Measurements from ENCODE around the gene LASP1.
"Not testable (repeated sequence)": the region's sequence is repeated elsewhere in the genome, so short reads cannot be mapped to it uniquely, and the experiment has no call there.

LASP1 gene

DNA sequence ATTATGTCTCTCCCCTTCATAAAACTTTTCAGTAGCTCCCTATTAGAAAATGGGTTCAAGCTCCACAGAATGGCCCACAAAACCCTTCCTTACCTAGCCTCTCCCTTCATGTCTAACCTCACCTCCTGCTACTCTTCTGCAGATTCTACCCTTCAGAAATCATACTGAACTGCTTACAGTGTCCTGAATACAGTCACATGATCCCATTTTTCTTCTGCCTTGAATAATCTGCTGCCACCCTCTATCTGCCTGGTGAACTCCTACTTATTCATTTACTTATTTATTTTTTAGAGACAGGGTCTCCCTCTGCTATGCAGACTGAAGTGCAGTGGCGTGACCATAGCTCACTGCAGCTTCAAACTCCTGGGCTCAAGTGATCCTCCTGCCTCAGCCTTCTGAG, 70.5 kb downstream of the LASP1 start:
- no peak for DNase-seq

DNA sequence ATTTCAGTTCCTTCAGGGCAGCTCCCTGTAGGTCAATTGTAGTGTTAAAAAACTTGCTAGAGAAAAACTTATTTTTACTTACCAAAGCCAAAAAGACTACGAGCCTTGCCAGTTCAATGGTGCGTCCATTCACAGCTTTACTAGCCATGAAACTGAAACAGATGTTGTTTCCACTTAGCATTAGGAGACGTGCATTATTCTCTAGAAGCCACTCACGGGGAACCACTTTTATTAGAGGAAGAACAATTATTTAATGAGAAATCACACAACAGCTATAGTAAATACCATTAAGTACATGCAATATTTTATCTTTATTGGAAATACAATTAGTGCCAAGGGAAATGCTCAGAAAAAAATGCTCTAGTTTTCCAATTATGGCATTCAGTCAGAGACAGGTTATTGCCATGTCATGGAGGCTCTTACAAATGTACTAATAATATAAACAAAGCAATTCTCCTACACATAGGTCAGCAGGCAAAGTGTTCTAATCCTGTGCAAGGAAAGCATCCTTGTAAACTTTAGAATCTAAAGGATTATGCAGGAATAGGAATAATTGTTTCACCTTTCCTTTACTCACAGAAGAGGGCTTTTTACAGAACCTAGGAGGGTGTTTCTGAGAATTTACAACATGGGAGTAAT, 73.0 kb downstream of the LASP1 start:
- DNase-seq, result no peak

- no peak for DNase-seq
Measured at GRCh38 chr17:38943607-38944006, 73.7 kb downstream of the LASP1 start.

- no peak for DNase-seq
Measured at GRCh38 chr17:38947189-38947588, 77.3 kb downstream of the LASP1 start.

DNA sequence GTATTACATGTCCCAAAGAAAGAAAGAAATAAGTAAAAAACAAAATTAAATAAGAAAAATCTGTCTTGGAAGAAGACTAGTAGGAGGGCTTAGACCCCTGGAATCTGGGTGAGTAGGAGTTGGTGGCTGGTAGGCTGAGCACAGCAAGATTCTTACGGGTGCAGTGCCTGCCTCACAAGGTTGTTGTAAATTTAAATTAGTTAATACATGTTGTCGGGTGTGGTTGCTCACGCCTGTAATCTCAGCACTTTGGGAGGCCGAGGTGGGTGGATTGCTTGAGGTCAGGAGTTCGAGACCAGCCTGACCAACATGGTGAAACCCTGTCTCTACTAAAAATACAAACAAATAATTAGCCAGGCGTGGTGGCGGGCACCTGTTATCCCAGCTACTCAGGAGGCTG, 83.9 kb downstream of the LASP1 start:
- DNase-seq, result not testable (repeated sequence)

- DNase-seq, result no peak
Measured at GRCh38 chr17:38958326-38958725, 88.5 kb downstream of the LASP1 start.

DNA sequence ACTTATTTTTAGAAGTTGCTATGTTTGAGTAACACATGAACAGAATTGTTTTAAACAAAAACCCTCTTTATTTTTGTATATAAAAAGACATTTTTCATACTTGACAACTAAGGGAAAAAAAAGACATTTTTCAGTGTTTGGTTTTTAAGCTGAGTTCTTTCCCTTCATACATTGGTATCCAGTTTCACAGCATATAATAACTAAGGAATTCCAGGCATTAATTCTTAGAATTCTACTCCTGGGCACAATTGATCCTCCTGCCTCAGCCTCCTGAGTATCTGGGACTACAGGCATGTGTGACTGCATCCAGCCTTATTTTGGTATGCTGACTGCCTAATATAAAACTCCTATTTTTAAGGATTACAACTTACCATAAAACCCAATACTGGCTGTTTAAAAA, 88.9 kb downstream of the LASP1 start:
- DNase-seq, result no peak

DNA sequence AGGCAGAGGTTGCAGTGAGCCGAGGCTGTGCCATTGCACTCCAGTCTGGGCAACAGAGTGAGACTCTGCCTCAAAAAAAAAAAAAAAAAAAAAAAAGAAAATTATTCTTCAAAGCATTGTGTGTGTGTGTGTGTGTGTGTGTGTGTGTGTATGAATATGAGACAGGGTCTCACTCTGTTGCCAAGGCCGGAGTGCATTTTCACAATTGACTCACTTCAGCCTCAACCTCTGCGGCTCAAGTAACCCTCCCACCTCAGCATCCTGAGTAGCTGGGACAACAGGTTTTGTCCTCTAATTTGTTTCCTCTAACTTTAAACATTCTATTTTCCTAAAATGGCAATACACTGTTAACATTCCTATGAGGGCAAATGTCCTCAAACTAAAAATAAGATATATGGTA, 89.7 kb downstream of the LASP1 start:
- DNase-seq, result no peak

- no peak for DNase-seq
Measured at GRCh38 chr17:38960402-38960801, 90.5 kb downstream of the LASP1 start.

- DNase-seq, result no peak
Measured at GRCh38 chr17:38961413-38961812, 91.6 kb downstream of the LASP1 start.

DNA sequence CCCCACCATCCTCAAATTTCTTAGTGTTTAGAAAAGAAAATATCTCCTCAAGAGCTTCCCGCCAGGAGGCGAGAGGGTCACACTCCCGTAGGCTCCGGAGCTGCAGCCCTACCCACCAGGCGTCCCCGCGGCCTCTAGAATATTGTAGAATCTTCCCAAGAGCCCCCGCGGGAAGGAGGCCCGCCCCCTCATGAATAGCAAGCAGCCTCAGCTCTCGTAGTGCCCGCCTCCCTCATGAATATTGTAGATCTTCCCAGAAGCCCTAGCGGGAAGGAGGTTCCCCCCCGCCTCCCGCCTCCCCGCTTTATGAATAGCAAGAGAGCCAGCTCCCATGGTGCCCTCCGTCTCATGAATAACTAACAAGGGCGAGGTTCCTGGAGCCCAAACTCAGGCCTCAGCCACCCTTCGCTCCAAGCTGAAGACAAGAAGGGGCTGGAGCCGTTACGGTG, 97.5 kb downstream of the LASP1 start, which contains the start of gene FBXO47:
FBXO47 (minus strand) TSS at position 114 of the 449 bp plus-strand sequence. CDS start 4,378 bp downstream, outside the sequence.
- no peak for DNase-seq

- no peak for DNase-seq
Measured at GRCh38 chr17:38969281-38969680, 99.4 kb downstream of the LASP1 start.

DNA sequence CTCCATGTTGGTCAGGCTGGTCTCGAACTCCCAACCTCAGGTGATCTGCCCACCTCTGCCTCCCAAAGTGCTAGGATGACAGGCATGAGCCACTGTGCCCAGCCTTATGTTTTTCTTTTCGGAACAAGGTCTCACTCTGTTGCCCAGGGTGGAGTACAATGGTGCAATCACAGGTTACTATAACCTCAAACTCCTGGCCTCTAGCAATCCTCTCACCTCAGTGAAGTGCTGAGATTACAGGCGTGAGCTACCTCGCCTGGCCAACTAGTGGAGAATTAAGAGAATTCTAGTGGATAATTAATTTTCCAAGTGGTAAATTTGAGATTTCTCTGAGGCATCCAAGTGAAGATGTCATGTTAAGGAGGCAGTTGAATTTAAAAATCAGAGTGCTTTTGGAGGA, 100.3 kb downstream of the LASP1 start:
- DNase-seq, result no peak

- DNase-seq, result no peak
Measured at GRCh38 chr17:38970804-38971203, 100.9 kb downstream of the LASP1 start.
